ENCODE results near the gene IFNAR2.
"Not testable (repeated sequence)": the region's sequence is repeated elsewhere in the genome, so short reads cannot be mapped to it uniquely, and the experiment has no call there.

Gene IFNAR2

GRCh38 chr21:33236766-33237165 is 7.0 kb downstream of the IFNAR2 start:
- H3K4me3 ChIP-seq (replicated peaks; ENCODE audit: low read depth, low read length), result no peak overlapping the region
- no peak for TF ChIP-seq CTCF (IDR thresholded peaks at IDR 0.05; ENCODE audit: low read length, missing control alignments)
- DNase-seq (ENCODE audit: low read depth), result no peak

- no peak for TF ChIP-seq CTCF (IDR thresholded peaks at IDR 0.05; ENCODE audit: low read length, missing control alignments)
- no peak for DNase-seq (ENCODE audit: low read depth)
- H3K4me3 ChIP-seq (replicated peaks; ENCODE audit: low read depth, low read length), result no peak overlapping the region
Observed at GRCh38 chr21:33237486-33237885, 7.7 kb downstream of the IFNAR2 start.

- H3K4me3 ChIP-seq (replicated peaks; ENCODE audit: low read depth, low read length), result no peak overlapping the region
- DNase-seq (ENCODE audit: low read depth), result no peak
Observed at GRCh38 chr21:33238146-33238545, 8.4 kb downstream of the IFNAR2 start.

GRCh38 chr21:33238565-33239255 is 9.0 kb downstream of the IFNAR2 start:
- no peak for DNase-seq (ENCODE audit: low read depth)

More at GRCh38 chr21:33238146-33238545, 8.4 kb downstream of the IFNAR2 start:
- TF ChIP-seq CTCF (IDR thresholded peaks at IDR 0.05; ENCODE audit: low read length, missing control alignments), result no peak

GRCh38 chr21:33239559-33240127 is 9.9 kb downstream of the IFNAR2 start:
- not testable (repeated sequence) for H3K4me3 ChIP-seq (replicated peaks; ENCODE audit: low read depth, low read length); DNase-seq (ENCODE audit: low read depth)

More at GRCh38 chr21:33238565-33239255, 9.0 kb downstream of the IFNAR2 start:
- H3K4me3 ChIP-seq (replicated peaks; ENCODE audit: low read depth, low read length), result no peak overlapping the region
- no peak for TF ChIP-seq CTCF (IDR thresholded peaks at IDR 0.05; ENCODE audit: low read length, missing control alignments)

- no peak overlapping the region for H3K4me3 ChIP-seq (replicated peaks; ENCODE audit: low read depth, low read length)
- TF ChIP-seq CTCF (IDR thresholded peaks at IDR 0.05; ENCODE audit: low read length, missing control alignments), result no peak
- DNase-seq (ENCODE audit: low read depth), result no peak
Observed at GRCh38 chr21:33240404-33240803, 10.7 kb downstream of the IFNAR2 start.

- DNase-seq (ENCODE audit: low read depth), result no peak
- TF ChIP-seq CTCF (IDR thresholded peaks at IDR 0.05; ENCODE audit: low read length, missing control alignments), result no peak
- no peak overlapping the region for H3K4me3 ChIP-seq (replicated peaks; ENCODE audit: low read depth, low read length)
Observed at GRCh38 chr21:33241846-33242245, 12.1 kb downstream of the IFNAR2 start.

GRCh38 chr21:33242846-33243245 is 13.1 kb downstream of the IFNAR2 start:
- H3K4me3 ChIP-seq (replicated peaks; ENCODE audit: low read depth, low read length); DNase-seq (ENCODE audit: low read depth): not testable (repeated sequence)

Measured in fibroblast of pulmonary artery (primary cell).